ENCODE data around the gene CRYBG1.
"Not testable (repeated sequence)": the region's sequence is repeated elsewhere in the genome, so short reads cannot be mapped to it uniquely, and the experiment has no call there.

Gene CRYBG1

DNA sequence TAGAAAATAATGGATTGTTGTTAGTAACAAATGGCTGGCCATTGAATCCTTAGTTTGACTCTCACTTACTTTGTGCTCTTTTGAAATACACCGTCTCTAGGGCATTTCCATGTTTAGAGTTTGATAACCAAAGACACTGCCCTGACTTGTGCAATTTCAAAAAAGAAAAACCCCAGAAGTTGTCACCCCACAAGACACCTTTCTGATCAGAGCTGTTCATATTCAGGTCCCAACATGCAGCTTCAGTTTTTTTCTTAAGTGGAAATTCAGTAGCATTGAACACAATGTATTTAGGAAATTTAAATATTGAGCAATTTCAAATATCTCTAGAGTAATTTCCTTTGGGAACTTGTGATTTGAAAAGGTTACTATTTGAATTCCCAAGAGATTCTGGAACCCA is 19.4 kb downstream of the CRYBG1 start:
- no peak for DNase-seq

DNA sequence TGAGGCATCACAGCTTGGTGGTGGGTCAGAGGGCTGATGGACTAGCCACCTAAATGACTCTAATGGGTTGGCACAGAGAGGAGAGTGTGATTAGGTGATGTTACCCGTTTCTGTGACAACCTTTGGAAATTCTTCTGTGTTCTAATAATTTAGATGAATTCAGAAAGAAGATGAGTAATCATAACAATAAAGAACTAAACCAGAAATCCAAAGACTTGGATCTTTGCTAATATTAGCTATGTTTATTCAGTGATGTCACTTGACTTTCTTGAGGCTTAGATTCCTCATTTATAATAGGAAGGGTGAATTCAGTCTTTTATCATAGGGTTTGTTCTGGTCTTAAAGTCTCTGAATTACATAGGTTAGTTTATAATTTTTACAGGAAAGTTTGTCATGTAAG is 19.9 kb downstream of the CRYBG1 start:
- no peak for DNase-seq

DNA sequence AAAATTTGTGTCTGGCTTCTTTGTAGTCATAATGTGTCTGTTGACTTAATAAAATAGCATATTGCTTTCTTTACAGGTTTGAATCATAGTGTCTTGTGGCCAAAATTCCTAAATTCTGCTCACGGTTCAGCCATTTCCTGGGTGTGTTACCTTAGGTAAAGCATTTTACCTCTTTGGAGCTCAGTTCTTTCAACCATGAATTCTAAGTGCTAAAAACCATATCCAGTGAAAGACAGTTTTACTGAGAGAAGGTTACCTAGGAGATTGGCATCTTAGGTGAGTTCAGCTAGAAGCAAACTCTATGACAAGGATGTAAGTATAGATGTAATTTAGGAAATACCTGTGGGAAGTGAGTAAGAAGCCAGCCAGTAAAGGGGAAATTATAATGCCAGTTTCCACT is 20.7 kb downstream of the CRYBG1 start:
- DNase-seq, result no peak

DNA sequence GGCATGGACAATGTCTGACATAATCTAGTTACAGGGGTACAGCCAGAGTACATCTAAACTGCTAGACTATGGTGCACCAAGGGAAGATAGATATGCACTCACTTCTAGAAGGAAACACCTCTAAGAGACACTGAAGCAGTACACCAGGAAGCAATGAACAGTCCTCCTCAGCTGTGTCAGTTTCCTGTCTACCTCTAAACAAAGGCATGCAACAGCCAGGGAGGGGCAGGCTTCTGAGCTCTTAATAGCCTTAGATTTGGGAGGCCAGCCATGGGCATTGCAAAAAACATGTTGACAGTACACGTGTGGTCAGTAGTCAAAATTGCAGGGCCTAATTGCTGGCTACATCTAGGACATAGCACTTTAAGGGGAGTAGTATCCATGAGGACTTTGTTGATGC is 21.4 kb downstream of the CRYBG1 start:
- no peak for DNase-seq

DNA sequence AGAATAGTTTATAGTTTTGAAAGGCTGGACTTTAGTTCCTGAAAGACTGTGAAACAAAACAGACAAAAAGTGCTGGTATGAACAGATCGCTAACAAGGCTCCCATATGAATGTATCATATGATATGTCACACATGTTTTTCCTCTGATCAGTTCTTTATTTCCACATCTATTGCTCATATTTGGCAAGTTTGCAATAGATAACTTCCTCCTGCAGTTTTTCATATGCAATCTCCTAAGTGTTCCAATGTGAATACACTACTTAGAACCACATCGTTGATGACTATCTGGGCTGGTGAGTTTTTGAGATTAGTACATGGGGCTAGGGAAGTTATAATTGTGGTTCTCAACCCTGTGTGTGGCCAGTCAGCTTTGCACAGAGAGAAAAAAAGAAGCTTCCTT is 23.1 kb downstream of the CRYBG1 start:
- DNase-seq, result no peak

DNA sequence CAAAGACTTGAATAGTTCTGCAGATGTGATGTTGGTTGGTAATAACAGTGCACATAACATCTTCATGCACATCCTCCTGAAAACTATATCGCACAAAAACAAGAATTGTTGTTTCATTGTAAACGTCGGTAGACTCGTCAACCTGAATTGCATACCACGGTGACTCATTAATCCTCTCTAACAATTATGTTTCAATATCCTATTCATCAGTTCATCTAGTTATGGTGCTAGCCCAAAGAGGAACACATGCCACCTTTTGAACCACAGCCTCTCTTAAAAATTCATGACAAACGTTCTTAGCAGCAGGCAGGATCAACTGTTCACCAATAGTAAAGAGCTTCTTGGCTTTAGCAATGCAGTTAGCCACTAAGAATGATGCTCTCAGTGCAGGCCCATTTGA is 25.0 kb downstream of the CRYBG1 start:
- no peak for DNase-seq

DNA sequence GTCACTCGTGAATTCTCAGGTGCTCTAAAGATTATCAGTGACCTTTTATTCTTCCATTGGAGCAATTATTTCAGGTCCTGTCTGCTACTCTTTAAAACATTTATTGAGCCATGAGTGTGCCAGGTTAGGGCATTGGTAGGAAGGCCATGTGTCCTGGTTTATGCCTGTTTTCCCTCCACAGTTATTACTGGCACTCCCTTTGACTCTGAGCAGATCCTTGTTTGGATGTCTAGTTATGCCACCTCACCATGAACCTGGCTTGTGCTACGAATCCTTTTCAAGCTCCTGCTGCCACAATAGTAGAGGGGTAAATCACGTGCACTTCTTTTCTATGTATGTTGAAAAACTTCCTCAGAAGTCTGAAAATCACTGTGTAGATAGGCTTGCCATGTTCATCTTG is 27.4 kb downstream of the CRYBG1 start:
- no peak for DNase-seq

DNA sequence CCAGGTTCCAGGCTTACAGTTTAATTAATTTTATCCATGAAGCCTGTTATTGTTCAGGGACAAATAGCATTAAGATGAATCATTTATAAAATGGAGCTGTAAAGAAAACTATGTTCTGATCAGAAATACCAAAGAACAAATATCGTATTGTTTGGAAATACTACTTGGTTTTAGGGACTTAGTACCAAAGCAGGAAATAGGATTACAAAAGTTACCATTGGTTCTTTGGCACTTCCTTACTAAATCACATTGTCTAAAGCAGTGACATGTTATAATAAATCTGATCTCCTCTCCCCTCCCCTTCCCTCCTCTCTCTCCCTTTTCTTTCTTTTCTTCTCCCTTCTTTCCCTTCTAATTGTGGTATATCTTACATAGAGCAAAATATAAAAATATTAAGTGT is 29.6 kb downstream of the CRYBG1 start:
- DNase-seq, result no peak

DNA sequence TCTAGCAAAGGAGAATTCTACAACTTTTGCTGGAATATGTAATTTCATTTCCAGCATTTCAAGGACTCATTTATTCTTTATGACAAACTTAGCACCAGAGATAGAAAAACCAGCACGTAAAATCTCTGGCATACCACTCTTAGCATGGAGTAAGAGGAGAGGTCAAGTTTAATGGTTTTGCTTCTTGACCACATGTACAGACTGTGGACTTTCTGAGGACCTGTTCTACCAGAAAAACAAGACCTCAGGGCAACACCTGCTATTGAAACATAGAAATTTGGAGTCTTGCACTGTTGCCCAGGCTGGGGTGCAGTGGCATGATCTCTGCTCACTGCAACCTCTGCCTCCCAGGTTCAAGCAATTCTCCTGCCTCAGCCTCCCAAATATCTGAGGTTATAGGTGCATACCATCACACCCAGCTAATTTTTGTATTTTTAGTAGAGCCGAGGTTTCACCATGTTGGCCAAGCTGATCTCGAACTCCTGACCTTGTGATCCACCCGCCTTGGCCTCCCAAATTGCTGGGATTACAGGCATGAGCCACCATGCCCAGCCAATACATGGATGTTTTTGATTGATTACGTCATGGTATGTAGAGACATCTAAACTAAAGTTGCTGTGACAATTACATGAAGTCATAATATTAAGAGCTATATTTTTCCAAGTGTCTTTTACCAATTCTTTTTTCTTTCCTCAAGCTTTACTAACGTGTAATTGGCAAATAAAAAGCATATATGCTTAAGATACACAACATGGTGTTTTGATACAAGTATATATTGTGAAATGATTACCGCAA is 36.1 kb downstream of the CRYBG1 start:
- no peak for DNase-seq

DNA sequence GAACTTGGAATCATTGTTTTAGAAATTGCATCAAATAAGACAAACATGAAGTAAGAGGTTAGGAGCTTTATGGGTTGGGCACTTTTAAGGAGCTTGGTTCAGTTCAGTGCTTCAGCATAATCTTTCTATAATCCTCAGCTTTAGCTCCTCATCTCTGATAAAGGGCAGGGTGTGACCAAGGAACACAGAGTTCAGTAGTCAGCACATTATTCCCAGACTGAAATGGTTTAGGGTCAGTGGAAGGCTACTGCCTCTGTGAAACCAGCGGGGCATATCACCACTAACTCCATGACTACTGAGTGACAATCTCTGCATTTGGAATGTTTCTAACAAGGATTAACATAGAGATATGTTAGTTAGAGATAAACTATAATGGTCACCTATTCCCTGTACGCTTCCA is 36.9 kb downstream of the CRYBG1 start:
- DNase-seq, result no peak

DNA sequence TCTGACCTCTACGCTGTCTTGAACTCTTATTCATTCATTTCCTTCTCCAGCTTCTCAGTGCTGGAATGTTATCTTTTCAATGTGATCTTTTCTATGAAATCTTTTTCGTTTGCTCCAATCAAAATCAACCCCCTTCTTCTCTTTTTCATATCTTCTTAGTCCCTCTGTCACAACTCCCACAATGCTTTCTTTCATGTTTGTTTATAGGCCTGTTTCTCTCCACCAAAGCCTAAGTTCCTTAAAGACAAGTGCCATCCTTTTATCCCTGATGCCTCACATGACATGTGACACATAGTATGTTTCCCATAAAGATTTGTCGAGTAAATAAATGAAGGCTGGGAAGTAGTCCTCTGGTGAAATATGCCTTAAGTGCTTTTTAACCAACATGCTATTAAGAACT is 38.1 kb downstream of the CRYBG1 start:
- no peak for DNase-seq

DNA sequence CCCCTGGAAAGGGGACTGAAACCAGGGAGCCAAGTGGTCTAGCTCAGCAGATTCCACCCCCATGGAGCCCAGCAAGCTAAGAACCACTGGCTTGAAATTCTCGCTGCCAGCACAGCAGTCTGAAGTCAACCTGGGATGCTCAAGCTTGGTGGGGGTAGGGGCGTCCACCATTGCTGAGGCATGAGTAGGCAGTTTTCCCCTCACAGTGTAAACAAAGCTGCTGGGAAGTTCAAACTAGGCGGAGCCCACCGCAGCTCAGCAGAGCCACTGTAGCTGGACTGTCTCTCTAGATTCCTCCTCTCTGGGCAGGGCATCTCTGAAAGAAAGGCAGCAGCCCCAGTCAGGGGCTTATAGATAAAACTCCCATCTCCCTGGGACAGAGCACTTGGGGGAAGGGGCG is 44.5 kb downstream of the CRYBG1 start:
- DNase-seq, result not testable (repeated sequence)

DNA sequence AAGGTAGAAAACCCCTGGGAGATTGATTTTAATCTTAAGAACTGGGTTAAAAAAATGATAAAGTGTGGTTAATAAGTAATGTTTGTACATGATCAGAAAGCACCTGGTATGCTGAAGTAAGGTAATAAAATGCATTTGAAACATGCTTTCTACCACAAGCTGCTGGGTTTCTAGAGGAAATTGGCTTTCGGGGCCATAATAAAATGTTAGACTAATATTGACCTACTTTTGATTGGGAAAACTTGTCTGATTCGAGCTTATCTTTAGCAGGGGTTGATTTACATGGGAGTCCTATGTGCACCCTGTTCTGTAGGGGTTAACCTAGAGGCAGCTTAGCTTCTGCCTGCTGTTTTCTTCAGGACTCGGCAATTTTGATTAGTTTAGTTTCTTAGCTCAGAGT is 50.5 kb downstream of the CRYBG1 start:
- no peak for DNase-seq

DNA sequence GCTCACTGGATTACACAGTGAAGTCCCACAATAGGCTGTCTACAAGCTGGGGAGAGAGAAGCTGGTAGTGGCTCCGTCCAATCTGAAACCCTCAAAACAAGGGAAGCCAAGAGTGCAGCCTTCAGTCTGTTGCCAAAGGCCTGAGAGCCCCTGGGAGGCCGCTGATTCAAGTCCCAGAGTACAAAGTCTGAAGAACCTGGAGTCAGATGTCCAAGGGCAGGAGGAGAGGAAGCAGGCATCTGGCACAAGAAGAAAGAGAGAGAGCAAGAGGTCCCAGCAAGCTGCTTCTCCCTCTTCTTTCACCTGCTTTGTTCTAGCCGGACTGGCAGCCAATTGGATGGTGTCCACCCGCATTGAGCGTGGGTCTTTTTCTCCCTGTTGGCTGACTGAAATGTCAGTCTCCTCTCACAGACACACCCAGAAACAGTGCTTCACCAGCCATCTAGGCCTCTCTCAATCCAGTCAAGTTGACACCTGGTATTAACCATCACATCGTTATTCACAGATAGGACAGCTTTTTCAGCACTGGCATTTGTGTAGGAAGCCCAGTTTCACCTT is 51.2 kb downstream of the CRYBG1 start:
- no peak for DNase-seq

DNA sequence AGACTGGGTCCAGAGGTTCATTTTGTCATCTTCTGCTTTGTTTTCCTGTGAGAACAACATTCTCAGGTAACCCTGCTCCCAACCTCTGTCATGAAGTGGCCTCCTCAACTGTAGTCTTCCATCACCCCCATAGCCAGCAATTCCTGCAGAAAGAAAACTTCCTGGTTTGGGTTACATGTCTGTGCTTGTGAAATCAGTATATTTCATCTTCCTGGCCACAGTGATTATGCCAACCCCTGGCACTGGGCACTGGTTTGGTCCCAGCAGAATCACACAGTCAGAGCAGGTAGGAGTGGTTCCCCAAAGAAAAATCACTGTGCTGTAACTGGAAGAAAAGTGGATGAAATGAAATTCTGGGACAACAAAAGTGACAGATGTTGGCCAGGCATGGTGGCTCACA is 52.5 kb downstream of the CRYBG1 start:
- no peak for DNase-seq

DNA sequence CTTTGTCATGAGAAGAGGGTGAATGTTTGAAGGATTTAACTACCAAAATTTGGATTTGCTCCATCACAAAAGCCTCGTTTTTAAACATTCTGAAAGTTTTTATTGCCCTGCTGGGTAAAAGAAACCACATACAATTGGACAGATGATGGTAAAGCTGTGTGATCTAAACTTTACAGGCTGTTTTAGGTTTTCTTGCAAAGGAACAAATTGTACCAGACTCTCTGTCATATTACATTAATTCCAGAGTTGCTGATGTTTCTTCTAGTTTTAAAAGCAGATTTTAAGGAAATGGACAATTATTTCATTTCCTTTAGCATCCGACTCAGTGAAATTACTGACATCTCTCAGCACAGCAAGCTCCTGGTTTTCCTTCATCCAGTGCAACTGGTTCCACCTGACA is 53.2 kb downstream of the CRYBG1 start:
- DNase-seq, result no peak

DNA sequence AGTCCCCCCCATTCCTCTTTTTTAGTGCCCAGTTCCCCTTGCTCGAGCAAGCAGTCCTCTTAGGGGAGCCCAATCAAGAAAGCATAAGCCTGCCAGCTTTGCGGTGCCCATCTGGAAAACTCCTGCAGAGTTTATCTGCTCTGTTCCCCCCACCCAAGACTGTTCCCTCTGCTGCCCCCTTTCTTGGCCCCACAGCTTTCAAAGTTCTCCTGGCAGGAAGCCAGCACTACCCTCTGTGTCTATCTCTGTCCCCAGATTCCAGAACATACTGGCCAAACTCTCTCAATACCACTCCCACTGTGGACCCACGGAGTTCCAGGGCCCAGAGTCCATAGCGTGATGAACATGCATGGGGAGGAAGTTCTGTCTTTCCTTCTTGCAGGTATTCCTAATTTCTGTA is 55.4 kb downstream of the CRYBG1 start:
- no peak for DNase-seq

DNA sequence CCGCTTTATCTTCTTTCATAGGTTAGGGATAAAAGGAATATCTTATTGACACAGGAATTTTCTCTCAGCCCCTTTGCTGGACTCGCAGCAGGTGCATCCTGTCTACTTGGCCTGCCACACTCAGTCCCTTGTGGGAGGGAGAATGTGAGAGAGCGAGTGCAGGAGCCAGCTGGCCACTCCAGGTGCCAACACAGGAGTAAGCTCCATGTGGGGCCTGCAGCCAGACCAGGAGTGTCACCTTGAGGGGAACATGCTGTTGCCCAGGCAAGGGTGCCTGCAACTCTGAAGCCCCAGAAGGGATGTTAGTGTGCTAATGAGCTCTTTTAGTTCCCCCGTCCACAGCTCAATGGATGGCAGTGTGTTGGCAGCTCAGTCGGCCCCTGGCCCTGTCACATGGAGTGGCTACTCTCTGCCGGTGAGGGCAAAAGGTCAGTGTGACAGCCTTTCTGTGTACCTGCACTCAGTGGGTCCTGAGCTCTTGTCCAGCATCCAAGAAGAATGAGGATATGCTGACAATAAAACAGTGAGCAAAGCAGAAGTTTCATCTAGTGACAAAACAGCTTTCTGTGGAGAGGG is 57.1 kb downstream of the CRYBG1 start:
- DNase-seq, result no peak

DNA sequence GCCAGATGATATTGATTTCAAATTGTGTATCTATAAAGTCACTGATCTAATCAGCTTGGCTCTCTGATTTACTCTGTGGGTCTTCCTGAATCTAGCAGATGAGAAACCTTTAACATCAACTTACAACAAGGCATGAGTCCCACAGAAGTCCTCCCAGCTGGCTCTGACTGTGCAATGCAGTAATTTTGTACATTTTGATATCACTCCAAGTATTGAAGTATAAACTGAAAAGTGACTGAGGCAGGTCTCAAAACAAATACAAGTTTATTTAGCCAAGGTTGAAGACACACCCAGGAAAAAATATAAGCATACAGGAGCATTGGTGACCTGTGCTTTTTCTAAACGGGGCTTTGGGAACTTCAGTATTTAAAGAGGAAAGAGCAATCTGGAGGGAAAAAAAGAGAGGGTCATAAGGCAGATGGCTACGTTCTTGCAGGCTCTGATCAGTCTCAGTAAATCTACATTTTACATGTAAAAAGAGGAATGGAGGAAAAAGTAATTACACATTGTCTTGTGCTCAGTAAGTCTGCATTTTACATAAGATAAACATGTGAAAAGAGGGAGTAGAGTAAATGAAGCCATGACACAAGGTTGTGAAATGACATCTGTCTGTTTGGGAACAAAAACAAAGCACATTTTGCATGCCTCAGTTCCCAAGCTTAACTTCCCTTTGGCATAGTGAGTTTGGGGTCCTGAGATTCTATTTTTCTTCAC is 59.5 kb downstream of the CRYBG1 start:
- no peak for DNase-seq

DNA sequence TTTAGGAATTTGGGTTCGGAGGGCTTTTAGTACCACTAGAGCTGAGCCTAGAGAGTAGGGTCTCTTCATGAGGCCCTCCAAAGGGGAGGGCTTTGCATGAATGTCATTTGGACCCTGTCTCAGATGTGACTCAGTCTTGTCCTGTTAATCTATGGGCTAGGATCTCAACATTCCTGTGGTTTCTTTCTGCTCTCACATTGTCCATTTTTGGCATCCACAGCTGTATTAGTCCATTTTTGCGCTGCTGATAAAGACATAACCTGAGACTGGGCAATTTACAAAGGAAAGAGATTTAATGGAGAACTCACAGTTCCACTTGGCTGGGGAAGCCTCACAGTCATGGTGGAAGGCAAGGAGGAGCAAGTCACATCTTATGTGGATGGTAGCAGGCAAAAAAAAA is 61.0 kb downstream of the CRYBG1 start:
- DNase-seq, result no peak

DNA sequence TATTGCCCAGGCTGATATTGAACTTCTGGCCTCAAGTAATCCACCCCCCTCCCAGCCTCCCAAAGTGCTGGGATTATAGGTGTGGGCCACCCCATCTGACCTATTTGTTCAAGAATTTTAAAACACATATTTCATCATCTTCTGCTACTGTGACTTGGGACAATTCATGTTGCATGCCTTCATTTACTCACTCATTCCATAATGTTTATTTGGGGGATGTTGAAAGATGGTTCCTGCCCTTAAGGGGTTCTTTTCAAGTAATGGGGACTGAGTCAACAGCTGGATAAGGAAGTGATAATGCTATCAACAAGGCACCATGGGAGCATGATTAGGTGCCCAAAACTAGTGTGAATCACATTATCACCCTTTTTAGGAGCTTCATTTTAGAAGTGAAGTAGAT is 62.0 kb downstream of the CRYBG1 start:
- DNase-seq, result no peak

DNA sequence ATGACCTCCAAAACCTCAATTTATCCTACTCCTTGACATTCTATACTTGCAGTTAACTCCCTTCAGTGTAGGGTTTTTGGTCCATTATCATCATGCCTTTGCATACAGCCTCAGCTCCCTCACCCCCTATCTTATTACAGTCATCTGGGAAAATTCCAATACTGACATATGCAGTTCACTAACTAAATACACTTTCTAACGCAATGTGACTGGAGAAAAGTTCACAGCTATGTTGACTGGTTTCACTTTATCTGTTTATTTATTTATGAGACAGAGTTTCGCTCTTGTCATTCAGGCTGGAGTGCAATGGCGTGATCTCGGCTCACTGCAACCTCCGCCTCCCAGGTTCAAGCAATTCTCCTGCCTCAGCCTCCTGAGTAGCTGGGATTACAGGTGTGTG is 64.9 kb downstream of the CRYBG1 start:
- DNase-seq, result no peak

DNA sequence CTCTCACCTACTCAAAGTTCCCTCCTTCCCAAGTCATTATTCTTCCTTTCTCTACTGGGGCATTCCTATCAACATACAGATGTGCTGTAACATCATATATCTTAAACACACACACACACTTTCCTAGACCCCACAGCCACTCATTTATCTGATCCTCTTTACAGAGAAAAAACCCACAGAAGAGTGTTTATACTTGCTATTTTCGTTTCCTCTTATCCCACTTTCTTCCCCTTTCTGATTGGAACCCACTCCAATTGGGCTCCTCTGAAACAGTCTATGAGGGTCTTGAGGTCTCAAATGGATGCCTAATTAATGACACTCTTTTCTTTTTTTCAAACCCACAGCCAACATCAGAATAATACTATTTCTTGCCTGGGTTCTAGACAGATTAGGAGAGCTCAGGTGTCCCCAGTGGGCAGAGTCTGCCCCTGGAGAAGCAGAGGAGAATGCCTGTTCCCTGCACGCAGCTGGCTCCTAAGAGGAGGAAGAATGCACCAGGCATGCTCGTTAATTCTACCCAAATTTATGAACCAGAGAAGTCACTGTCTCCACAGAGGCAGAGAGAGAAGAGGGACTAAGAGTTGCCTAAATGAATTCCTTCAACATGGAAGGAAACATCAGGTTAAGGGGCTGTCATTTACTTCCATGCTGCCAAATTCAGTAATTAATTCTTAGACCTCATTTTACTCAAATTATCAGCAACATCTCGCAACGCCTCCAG is 65.9 kb downstream of the CRYBG1 start:
- no peak for DNase-seq

All from activated CD4-positive, alpha-beta T cell treated with anti-CD3 and anti-CD28 coated beads, Interleukin-2, amount 50 U/mL, for 48 hours (primary cell).